GM18867 (cell line): ENCODE data around the gene CSTA.

Experiments
- ATAC-seq: cut with Tn5 transposase; IDR thresholded peaks from one replicate; pipeline ENCODE4 v1.9.1; 2021; ENCODE audit warnings: mild to moderate bottlenecking, moderate library complexity; ENCODE audit not compliant: unreplicated experiment

Gene CSTA, protein sequence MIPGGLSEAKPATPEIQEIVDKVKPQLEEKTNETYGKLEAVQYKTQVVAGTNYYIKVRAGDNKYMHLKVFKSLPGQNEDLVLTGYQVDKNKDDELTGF

DNA sequence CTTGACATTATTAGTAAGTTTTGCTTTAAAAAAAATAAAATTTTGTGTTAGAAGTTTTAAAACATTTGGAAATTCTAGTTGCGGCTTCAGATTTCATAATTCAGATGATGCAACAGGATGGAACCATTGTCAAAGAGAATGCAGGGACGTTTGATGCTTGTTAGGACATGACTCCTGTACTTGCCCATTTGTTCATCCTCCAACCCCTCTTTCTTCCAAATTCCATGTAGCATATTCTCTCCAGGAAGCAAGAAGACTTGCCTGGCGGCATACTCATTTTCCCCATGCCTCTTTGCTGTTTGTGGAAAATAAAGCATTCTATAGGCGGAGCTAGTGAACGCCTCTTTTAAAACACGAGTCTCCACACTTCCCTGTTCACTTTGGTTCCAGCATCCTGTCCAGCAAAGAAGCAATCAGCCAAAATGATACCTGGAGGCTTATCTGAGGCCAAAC lies at the start of gene CSTA:
CSTA (plus strand) TSS at position 378 of the 453 bp plus-strand sequence; CDS start at position 423, 45 bp downstream.
- no peak for ATAC-seq

DNA sequence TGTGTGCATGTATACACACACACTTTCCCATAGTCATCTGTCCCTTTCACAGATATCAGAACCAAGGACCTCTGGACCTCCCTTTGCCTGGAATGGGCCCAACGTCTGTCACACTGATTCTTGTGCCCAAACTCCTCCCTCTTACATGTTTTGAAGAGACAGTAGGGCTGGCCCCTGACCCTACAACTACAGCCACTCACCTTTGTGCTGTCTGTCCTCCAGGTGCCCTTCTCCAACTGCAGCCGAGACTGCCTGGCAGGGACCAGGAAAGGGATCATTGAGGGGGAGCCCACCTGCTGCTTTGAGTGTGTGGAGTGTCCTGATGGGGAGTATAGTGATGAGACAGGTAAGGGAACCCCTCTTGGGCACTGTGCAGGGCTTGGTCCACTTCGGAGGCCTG lies 43.2 kb upstream of the CSTA start:
- no peak for ATAC-seq

DNA sequence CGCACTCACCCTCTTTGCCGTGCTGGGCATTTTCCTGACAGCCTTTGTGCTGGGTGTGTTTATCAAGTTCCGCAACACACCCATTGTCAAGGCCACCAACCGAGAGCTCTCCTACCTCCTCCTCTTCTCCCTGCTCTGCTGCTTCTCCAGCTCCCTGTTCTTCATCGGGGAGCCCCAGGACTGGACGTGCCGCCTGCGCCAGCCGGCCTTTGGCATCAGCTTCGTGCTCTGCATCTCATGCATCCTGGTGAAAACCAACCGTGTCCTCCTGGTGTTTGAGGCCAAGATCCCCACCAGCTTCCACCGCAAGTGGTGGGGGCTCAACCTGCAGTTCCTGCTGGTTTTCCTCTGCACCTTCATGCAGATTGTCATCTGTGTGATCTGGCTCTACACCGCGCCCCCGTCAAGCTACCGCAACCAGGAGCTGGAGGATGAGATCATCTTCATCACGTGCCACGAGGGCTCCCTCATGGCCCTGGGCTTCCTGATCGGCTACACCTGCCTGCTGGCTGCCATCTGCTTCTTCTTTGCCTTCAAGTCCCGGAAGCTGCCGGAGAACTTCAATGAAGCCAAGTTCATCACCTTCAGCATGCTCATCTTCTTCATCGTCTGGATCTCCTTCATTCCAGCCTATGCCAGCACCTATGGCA lies 41.1 kb upstream of the CSTA start:
- ATAC-seq: no peak

DNA sequence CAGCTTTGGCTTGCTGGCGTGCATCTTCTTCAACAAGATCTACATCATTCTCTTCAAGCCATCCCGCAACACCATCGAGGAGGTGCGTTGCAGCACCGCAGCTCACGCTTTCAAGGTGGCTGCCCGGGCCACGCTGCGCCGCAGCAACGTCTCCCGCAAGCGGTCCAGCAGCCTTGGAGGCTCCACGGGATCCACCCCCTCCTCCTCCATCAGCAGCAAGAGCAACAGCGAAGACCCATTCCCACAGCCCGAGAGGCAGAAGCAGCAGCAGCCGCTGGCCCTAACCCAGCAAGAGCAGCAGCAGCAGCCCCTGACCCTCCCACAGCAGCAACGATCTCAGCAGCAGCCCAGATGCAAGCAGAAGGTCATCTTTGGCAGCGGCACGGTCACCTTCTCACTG lies 40.6 kb upstream of the CSTA start:
- no peak for ATAC-seq

DNA sequence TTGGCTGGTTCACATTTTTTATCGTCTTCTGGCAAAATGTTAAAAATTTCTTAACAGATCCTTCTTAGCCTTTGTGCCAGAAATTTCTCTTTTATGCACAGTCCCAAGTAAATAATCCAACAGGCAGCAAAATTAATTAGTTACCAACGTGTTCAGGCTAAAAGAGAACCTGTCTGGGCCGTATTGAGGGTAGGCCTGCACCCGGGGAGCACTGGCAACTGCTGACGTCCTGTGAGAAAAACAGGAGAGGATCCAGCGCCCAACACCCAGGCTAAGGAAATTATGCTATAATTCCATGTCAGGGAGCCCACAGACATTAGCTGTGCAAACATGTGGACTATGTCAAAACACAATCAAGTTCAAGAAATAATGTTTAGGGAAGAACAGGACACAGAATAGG lies 30.7 kb upstream of the CSTA start:
- ATAC-seq: no peak

DNA sequence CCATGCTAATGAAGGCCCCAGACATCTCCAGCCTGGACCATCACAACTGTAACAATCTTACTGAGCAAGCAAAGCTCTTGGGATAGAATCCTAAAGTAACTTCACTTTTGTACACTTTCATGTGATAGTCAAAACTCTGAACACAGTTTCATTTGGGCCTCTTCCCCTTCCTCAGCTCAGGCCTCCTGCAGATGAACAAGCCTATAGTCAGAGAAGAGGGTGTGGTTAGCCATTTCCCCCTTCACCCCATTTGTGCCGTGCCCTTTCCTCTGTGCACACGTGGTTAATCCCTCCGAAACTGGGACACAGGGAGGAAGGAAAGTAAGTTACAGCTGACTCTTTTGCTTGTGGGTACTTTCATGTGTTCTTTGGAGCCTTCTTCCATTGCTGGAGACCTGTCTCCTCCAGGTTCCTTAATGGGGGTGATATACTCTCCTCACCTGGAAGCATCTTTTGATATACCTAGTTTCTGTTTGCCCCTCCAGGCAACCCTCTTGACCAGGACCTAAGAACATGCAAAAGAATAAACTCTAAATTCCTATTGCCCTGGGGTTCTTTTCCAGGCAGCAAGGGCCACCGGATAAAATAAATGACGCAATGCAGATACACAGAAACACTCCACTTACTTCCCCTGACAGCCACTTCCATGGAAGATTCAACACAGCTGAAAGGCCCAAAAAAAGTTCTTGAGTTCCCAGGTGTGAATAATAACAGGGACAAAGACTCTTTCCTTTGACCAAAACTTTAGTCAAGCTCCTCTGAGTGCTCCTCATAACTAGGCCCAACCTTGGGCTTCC lies 29.6 kb upstream of the CSTA start:
- ATAC-seq: no peak

DNA sequence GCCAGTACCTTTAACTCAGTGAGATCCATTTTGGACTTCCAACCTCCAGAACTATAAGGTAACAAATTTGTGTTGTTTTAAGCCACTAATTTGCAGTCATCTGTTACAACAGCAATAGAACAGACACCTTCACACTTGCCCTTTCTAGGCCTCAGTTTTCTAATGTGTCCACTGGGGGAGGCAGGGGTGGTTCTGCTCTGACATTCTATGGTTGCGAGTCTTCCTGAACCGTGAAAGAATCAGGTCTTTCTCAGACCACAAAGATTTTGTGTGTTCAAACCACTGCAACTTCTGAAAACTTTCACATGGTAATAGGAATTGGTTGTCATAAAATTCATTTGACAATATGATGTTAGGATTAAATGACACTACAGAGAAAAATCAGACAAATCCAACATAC lies 26.8 kb upstream of the CSTA start:
- peak; percentile 82 for ATAC-seq

DNA sequence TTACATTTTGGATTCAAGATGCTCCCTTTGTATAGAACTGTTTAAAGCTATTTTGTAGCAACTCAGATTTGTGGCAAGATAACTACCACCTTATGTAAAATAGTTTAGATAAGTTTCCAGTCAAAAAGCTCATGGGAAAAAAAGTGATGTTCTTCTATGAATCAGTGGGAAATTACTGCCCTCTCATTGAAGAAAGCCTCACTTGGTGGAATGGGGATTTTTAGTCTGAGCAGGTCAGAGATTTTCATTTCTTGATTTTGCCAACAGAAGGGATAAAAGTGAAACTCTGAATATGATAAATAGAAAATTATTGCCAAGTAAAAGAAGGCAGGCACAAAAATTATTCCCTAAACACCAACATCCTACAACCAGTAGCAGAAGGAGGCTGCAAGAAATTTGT lies 25.8 kb upstream of the CSTA start:
- ATAC-seq: no peak

DNA sequence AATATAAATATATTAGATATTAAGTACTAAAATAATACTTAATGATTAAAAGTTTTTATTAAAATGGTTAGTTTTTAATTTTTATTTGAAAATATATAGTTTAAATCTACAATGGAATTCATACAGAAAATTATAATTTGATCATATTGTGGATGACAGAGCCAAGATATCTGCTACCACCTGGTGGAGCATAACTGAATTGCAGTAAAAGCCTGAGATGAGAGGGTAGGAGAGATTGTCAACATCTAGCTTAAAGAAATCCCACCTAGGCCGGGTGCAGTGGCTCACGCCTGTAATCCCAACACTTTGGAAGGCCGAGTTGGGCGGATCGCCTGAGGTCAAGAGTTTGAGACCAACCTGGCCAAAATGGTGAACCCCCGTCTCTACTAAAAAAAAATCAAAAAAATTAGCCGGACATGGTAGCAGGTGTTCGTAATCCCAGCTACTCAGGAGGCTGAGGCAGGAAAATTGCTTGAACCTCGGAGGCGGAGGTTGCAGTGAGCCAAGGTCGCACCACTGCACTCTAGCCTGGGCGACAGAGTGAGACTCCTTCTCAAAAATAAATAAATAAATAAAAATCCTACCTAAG lies 25.1 kb upstream of the CSTA start:
- no peak for ATAC-seq

DNA sequence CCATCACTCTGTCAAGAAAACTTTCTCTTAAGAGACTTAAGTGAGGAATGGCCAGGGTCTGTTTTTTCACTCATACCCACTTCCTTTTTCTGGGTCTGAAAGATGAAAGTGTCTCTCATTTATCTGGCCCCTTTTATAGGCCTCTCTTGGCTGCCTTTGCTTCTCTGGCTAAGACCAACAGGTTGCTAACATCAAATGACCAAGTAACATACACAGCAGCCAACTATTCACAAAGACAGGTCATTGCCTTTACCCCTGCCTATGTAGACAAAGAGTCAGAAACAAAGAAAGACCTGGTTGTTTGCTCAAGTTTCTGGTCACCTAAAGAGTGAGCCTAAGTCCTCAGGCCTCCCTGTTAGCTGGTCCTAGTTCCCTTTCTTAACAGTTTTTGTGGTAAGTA lies 24.0 kb upstream of the CSTA start:
- no peak for ATAC-seq

DNA sequence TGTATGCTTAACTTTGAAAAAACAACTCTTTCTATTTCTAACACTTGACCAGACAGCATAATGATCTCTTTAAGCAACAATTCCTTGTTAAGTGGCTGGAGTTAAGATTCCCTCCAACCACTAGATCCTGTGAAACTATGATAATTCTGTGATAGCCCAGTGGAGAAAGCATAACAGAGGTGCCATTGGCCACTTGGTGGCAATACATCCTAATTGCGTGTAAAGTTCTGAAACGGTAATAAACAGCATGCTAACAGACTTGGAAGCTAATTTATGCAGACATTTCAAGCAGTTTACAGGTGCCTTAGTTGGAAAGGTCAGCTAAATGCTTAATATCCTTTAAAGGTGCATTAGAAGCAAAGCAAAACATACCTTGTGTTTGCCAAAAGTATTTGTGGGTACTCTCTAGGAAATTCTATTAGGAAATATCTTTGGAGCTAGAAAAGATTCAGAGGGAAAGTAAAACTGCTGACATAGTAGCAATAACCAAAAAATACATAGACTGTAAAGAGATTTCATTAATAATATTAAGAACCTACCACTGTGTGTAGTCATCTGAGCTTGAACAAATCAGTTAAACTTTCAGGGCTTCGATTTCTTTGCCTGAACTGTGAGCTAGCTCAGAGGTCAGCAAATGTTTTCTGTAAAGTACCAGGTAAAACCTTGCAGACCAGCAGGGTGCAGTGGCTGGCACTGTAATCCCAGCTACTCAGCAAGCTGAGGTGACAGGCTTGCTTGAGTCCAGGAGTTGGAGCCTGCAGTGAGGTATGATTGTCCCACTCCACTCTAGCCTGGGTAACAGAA lies 19.0 kb upstream of the CSTA start:
- peak; percentile 55 for ATAC-seq

DNA sequence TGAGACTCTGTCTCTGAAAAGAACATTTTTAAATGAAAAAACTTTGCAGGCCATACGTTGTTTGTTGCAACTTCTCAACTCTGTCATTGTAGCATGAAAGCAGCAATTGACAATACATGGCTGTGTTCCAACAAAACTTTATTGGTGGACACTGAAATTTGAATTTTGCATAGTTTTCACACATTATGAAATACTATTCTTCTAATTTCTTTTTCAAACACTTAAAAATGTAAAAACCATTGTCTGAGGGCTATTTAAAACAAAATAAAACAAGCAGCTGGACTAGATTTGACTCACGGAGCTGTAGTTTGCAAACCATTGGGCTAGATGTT lies 18.5 kb upstream of the CSTA start:
- no peak for ATAC-seq

DNA sequence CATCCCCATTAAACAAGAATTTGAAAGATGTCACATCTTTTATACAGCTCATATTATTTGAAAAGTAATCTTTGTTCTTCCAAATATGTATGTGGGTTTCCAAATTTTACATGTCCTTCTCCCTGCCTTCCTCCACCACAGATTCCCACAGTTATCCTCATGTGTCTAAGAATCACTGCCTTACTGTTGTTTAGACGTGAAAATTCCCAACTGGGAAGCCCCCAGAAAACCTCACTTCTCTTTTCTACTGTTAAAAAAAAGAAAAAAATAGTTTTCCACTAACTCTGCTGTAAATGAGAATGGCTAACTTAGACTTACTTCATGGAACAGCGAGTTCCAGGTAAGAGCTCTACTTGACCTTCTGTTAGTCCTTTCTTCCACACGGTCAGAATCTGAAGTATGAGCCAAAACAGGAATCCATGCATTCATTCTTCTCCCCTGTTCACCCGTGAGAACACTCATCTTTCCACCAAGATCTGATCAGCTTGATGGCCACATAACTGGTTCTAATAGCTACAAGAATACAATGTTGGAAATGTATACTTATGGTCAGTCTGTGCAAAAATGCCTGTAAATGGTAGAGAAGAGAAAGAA lies 17.9 kb upstream of the CSTA start:
- ATAC-seq: no peak

DNA sequence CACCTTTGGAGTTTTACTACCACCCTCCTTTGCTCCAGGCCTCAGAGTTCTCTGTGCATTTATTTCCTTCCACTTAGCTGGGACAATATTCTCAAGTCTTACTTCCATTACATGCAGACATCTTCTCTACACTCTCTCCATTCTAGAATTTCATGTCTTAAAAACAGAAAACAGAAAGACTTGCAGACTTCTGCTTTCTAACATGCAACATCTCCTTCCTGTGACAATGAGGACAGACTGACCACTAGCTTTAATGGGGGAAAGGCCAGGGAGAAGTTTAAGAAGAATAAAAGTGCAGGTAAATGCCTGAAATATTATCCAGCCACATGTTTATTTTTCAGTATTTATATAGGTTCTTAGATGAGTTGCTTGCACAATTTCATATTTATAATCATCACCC lies 17.1 kb upstream of the CSTA start:
- ATAC-seq: no peak

DNA sequence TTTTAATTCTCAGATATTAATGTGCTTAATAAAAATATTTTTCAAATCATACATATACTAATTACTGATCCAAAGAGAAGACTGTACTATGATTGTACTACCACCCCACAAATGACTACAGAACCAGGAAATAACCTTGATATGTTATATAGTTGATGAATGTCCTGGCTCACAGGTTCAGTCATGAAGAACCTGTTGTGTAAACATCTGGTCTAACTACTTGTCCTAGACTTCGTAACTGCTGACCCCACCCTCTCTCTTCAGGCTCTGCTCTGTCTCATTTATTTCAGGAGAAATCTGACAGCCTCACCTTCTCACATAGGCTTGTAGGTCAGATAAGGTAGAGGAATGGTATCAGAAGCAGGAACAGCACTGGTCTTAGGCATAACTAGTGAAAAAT lies 14.7 kb upstream of the CSTA start:
- no peak for ATAC-seq

DNA sequence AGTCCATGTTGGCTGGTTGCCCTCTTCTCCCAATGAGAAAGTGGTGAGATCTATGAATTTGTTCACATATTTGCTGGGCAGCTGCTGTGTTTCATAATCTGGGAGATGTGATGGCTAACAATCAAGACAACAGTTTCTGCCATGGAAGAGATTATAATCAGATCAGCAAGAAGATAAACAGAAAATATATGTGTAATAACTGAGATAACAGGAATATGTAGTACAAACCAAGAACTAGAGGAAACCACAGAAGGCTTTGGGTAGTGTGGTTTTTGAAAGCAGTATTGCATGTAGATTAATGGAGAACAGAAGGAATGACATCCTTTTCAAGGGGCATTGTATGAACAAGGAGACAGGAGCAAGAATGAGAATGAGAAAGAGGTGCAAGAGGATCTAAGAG lies 12.2 kb upstream of the CSTA start:
- ATAC-seq: no peak

DNA sequence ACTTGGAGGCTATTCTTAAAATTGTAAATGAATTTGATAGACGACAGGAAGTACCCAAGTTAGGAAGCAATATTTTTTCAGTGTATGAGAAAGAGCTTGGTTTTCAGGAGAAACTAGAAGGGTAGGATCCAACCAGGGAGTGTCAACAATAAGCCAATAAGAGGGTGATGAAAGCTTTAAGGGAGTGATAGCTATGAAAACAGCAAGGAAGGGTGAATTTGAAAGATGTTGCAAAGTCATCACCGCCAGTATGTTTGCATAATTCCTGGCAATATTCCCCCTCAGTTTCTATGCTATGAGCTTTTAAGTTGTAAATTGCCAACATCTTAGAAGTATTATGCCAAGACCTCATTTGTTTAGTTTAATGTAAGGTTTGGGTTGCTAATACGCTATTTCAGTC lies 11.8 kb upstream of the CSTA start:
- no peak for ATAC-seq

DNA sequence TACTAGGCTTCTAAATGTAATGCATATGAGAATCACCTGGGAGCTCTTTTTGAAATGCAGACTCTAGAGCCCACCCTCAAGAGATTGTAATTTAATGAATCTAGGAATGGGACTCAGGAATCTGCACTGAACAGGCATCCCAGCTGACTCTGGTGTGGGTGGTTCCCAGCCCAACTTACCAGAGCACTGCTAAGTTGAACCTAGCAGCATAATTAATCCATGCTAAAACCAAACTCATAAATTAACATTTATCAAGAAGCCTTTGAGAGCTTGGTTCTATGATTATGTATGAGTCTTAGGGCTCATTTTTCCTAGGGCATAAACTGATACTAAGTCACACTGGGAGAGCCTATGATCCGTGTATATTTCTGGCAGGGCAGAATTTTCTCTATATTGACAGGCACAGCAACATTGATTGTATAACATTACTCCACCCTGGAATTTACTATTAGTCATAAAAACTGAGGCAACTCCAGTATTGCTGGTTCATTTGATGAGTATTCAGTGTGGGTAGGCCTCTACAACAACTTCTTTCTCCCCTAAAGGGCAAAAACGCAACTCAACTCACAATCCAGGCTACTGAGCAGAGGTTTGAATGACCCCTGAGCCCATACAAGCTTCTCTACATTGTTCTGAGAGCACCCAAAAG lies 10.7 kb upstream of the CSTA start:
- no peak for ATAC-seq

DNA sequence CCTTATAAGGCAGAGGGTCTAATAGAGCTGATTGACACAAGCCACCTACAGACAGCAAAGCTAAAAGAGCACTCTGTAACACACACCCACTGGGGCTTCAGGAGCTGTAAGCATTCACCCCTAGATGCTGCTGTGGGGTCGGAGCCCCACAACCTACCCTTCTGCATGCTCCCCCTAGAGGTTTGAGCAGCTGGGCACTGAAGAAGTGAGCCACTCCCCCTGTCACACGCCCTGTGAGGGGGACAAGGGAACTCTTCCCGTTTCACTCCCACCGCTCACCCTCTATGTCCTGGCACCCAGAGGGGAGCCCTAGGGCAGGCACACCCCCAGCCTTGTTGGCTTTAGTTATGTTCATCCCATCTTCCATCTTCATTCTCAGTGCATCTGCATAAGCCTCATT lies 9.4 kb upstream of the CSTA start:
- no peak for ATAC-seq

DNA sequence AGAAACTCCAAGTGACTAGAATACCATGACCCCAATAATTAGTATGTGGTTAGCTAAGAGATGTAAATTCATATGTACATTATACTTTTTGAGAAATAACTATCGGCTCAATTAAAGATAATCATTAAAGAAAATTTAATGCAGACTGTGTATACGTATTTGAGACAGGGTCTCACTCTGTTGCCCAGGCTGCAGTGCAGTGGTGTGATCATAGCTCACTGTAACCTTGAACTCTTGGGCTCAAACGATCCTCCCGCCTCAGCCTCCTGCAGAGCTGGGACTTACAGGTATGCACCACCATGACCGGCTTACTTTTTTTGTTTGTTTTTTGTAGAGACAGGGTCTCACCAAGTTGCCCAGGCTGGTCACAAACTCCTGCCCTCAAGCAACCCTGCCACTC lies 8.7 kb upstream of the CSTA start:
- no peak for ATAC-seq
